AG04449 (cell line): ENCODE results near the gene PGF.

ENCODE experiments used
- CTCF ChIA-PET: fragments of 350-600 bp; formaldehyde crosslinking; extraction: SDS; loops from one replicate; lab custom pipeline; 2021; ENCODE audit warnings: antibody characterized with exemption; lab: Yijun Ruan, JAX
- POLR2A ChIA-PET: fragments of 400-600, 350-600 bp; formaldehyde crosslinking; extraction: SDS; loops from one replicate; lab custom pipeline; 2020; ENCODE audit warnings: antibody characterized with exemption, inconsistent platforms; lab: Yijun Ruan, JAX
- DNase-seq: peaks from one replicate; pipeline ENCODE4 v3.0.0-alpha.2; 2010; ENCODE audit warnings: low read depth, low spot score
- H3K4me3 ChIP-seq: 2 replicates; pipeline ENCODE4 v1.5.1; 2011; ENCODE audit warnings: low read depth, mild to moderate bottlenecking, control low read depth, low read length
- CTCF ChIP-seq: IDR thresholded peaks from one replicate; pipeline ENCODE4 v1.5.1; 2011; ENCODE audit warnings: mild to moderate bottlenecking, moderate library complexity, low read length, control low read depth, inconsistent platforms; ENCODE audit not compliant: insufficient read depth; ENCODE audit errors: missing control alignments

Gene PGF

GRCh38 chr14:74947353-74948227 lies 7.8 kb downstream of the PGF start:
- no peak for DNase-seq
- TF ChIP-seq CTCF = no peak
- CTCF ChIA-PET = interaction anchor here (0.6 to 11.9 kb wide), 25 partner anchors 6 to 146 kb away, joined by 3 to 182 read pairs (median 7); partner anchors contain the start of genes ACYP1, EIF2B2, PGF and ZC2HC1C
- POLR2A ChIA-PET = no interaction called here
- H3K4me3 ChIP-seq = no peak overlapping the region

GRCh38 chr14:74946659-74947281 lies 8.6 kb downstream of the PGF start:
- H3K4me3 ChIP-seq = no peak overlapping the region
- CTCF ChIA-PET = interaction anchor here (0.8 to 11.9 kb wide), 27 partner anchors 7 to 153 kb away, joined by 3 to 182 read pairs (median 7); partner anchors contain the start of genes EIF2B2, PGF and ZC2HC1C
- TF ChIP-seq CTCF = no peak
- POLR2A ChIA-PET = no interaction called here
- no peak for DNase-seq

GRCh38 chr14:74945852-74946658 lies 9.3 kb downstream of the PGF start:
- DNase-seq = no peak
- ChIA-PET CTCF (interaction anchor here (0.7 to 11.9 kb wide), 32 partner anchors 7 to 154 kb away, joined by 3 to 182 read pairs (median 6); partner anchors contain the start of genes EIF2B2, MLH3, PGF and RPS6KL1), POLR2A (no interaction called here)
- H3K4me3 ChIP-seq = no peak overlapping the region
- peak; percentile 95 for TF ChIP-seq CTCF

GRCh38 chr14:74945261-74945851 lies 10.0 kb downstream of the PGF start:
- no peak for DNase-seq
- H3K4me3 ChIP-seq = no peak overlapping the region
- ChIA-PET POLR2A (no interaction called here), CTCF (interaction anchor here (0.6 to 11.9 kb wide), 43 partner anchors 8 to 155 kb away, joined by 3 to 182 read pairs (median 5); partner anchors contain the start of genes ACYP1, EIF2B2, MLH3 and PGF)
- peak; percentile 56 for TF ChIP-seq CTCF

GRCh38 chr14:74942608-74943007 lies 12.8 kb downstream of the PGF start:
- TF ChIP-seq CTCF = no peak
- no peak for DNase-seq
- POLR2A ChIA-PET = no interaction called here
- CTCF ChIA-PET = interaction anchor here (0.6 to 7.0 kb wide), 11 partner anchors 9 to 212 kb away, joined by 3 to 64 read pairs (median 3); partner anchors contain the start of gene PGF
- H3K4me3 ChIP-seq = no peak overlapping the region
